WTC11 (cell line): ENCODE results near the gene SCAF4.

Experiments used
- CTCF ChIP-seq: fragments of 200-600 bp; IDR thresholded peaks from 2 replicates; pipeline ENCODE4 v1.8.0; 2022; ENCODE audit warnings: antibody characterized with exemption
- FOXJ3 ChIP-seq: sonication (generic); formaldehyde crosslinking; IDR thresholded peaks from 2 replicates; pipeline ENCODE4 v1.9.0; 2021; ENCODE audit warnings: missing genetic modification reagents, mild to moderate bottlenecking, borderline replicate concordance

- TF ChIP-seq FOXJ3 (CRISPR knock-in tag) = no peak
- no peak for TF ChIP-seq CTCF
Measured at GRCh38 chr21:31750843-31751242, 18.9 kb upstream of the SCAF4 start.
